Measurements from ENCODE around the gene TGFBR3L.
"Not testable (repeated sequence)": the region's sequence is repeated elsewhere in the genome, so short reads cannot be mapped to it uniquely, and the experiment has no call there.

TGFBR3L gene

GRCh38 chr19:7934766-7935165, 20.1 kb downstream of the TGFBR3L start:
- ATAC-seq (replicated peaks) (no peak), DNase-seq (no peak)
- peaks cover 65% of the 10 kb centered on the region for H3K36me3 Mint-ChIP-seq (ENCODE audit: insufficient read depth)
- no peak overlapping the region for H3K4me3 Mint-ChIP-seq
- H3K27me3 Mint-ChIP-seq: no peaks in the 10 kb centered on the region
- H3K4me1 Mint-ChIP-seq (ENCODE audit: low read depth in 2 of 2): peaks cover 0 to 4% of the 10 kb centered on the region in 2 donors
- no peaks in the 10 kb centered on the region for H3K9me3 Mint-ChIP-seq
- H3K27ac Mint-ChIP-seq: peak overlapping the region in 1 of 2 donors; percentile 31

GRCh38 chr19:7940841-7941240, 26.2 kb downstream of the TGFBR3L start:
- ATAC-seq (replicated peaks) (no peak), DNase-seq (no peak)
- no peak overlapping the region for H3K27ac Mint-ChIP-seq
- H3K36me3 Mint-ChIP-seq (ENCODE audit: insufficient read depth): peaks cover 61% of the 10 kb centered on the region
- H3K9me3 Mint-ChIP-seq: no peaks in the 10 kb centered on the region
- no peak overlapping the region for H3K4me3 Mint-ChIP-seq
- peaks cover 22 to 24% of the 10 kb centered on the region in 2 donors for H3K4me1 Mint-ChIP-seq (ENCODE audit: low read depth in 2 of 2)
- H3K27me3 Mint-ChIP-seq: no peaks in the 10 kb centered on the region

DNA sequence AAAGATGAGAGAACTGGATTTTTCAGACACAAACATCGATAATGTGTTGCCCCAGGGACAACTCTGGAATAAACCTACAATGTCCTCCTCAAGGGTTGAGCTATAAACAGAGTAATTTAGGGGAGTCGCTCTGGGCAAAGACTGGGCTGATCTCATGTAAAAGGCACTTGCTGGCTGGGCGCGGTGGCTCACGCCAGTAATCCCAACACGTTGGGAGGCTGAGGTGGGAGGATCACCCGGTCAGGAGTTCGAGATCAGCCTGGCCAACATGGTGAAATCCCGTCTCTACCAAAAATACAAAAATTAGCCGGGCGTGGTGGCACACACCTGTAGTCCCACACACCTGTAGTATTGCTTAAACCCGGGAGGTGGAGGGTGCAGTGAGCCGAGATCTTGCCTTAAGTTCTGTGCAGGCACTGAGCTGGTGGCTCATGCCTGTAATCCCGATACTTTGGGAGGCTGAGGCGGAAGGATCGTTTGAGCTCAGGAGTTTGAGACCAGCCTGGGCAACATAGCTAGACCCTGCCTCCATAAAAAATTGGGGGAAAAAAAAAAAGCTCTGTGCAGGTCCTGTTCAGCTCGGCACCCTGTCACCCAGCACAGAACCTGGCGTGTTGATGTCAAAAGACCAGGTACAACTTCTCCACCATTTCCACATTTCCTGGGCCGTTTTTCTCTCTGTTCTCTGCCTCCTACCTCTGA, 27.4 kb downstream of the TGFBR3L start:
- Mint-ChIP-seq H3K9me3 (no peaks in the 10 kb centered on the region), H3K27ac (no peak overlapping the region), H3K4me1 (ENCODE audit: low read depth in 2 of 2) (peaks cover 22 to 24% of the 10 kb centered on the region in 2 donors), H3K27me3 (no peaks in the 10 kb centered on the region), H3K36me3 (ENCODE audit: insufficient read depth) (peaks cover 49% of the 10 kb centered on the region), H3K4me3 (peak overlapping the region; percentile 92 to 94)
- ATAC-seq (replicated peaks) (no peak), DNase-seq (no peak)

DNA sequence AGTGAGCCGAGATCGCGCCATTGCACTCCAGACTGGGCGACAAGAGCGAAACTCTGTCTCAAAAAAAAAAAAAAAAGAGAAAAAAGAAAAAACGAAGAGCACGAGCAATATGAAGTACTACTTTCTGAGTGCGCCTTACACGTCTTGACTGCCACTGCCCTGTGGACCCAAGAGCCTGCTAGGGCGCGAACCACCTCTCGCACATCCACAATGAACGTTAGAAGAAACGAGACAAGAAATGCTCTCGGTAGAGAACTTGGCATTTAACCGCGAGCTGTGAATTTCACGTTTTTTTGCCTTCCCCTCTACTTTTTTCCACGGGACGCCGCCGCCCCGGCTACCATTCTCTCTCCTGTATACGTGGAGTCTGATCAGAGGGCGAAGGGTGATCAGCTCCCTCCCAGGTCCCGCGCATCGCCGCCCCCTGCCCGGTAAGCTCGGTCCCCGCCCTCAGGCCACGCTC, 28.4 kb downstream of the TGFBR3L start:
- H3K27me3 Mint-ChIP-seq: no peaks in the 10 kb centered on the region
- H3K9me3 Mint-ChIP-seq: no peaks in the 10 kb centered on the region
- H3K36me3 Mint-ChIP-seq (ENCODE audit: insufficient read depth): peaks cover 40% of the 10 kb centered on the region
- peak overlapping the region; percentile 92 to 94 for H3K4me3 Mint-ChIP-seq
- peak overlapping the region; percentile 95 to 98 for H3K27ac Mint-ChIP-seq
- ATAC-seq (replicated peaks) (no peak), DNase-seq (no peak)
- peaks cover 22 to 24% of the 10 kb centered on the region in 2 donors for H3K4me1 Mint-ChIP-seq (ENCODE audit: low read depth in 2 of 2)

DNA sequence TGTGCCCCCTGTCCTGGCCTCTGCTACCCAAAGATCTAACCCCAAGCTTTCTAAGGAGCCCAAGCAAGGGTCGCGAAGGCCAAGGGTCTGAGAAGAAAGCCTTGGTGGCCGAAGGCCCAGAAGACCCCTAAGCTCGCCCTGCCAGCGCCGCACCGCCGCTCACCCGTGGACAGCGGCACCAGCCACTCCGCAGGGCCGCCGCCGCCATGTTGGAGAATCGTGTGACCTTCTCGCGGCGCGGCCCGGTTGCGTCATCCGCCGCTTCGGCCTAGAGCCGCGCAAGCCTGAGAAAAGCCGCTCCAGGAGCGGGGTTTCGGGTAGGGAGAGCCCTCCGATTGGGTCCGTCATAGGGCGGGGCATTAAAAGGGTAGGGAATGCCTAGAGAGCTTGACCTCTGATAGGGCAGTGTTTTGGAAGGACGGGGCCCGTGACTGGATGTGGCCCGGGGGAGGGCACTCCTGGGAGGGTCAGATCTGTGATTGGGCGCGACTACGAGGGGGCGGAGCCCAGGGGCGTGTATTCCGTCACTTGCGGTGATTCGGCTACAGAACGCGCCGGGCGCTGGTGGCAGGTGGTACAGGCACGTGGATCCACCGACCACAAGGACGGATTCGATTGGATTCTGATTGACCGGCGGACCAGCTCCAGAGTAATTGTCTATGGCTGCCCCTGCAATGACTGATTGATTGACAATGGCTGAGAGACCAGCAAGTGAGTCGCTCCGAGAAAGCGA, 29.0 kb downstream of the TGFBR3L start, which contains the start of gene TIMM44:
Gene TIMM44 (minus strand): TSS at position 223 of the 733 bp plus-strand sequence. CDS start 15 bp downstream, at position 208.
- no peaks in the 10 kb centered on the region for H3K9me3 Mint-ChIP-seq
- H3K4me3 Mint-ChIP-seq: peak within 1 kb of the TSS; percentile 92 to 94
- peaks cover 22 to 24% of the 10 kb centered on the region in 2 donors for H3K4me1 Mint-ChIP-seq (ENCODE audit: low read depth in 2 of 2)
- H3K27me3 Mint-ChIP-seq: no peaks in the 10 kb centered on the region
- DNase-seq: peak; percentile 97 to 98 (median 97)
- peaks cover 39% of the 10 kb centered on the region for H3K36me3 Mint-ChIP-seq (ENCODE audit: insufficient read depth)
- ATAC-seq (replicated peaks): peak; percentile 91
- peak within 1 kb of the TSS; percentile 95 to 98 for H3K27ac Mint-ChIP-seq

- Mint-ChIP-seq H3K4me1 (ENCODE audit: low read depth in 2 of 2) (peaks cover 21 to 22% of the 10 kb centered on the region in 2 donors), H3K27ac (peak overlapping the region; percentile 95 to 98), H3K4me3 (peak overlapping the region; percentile 92 to 94), H3K27me3 (no peaks in the 10 kb centered on the region), H3K36me3 (ENCODE audit: insufficient read depth) (peaks cover 36% of the 10 kb centered on the region), H3K9me3 (no peaks in the 10 kb centered on the region)
- ATAC-seq (replicated peaks) (peak; percentile 41), DNase-seq (peak; percentile 81 to 84 (median 83))
These were observed 29.6 kb downstream of the TGFBR3L start for GRCh38 chr19:7944177-7944761.

GRCh38 chr19:7947939-7948338, 33.3 kb downstream of the TGFBR3L start:
- H3K27ac Mint-ChIP-seq: no peak overlapping the region
- H3K9me3 Mint-ChIP-seq: no peaks in the 10 kb centered on the region
- DNase-seq: no peak
- no peaks in the 10 kb centered on the region for H3K27me3 Mint-ChIP-seq
- H3K36me3 Mint-ChIP-seq (ENCODE audit: insufficient read depth): peaks cover 13% of the 10 kb centered on the region
- H3K4me1 Mint-ChIP-seq (ENCODE audit: low read depth in 2 of 2): peaks cover 12% of the 10 kb centered on the region in 2 donors
- no peak for ATAC-seq (replicated peaks)
- H3K4me3 Mint-ChIP-seq: no peak overlapping the region

- Mint-ChIP-seq H3K27ac (no peak overlapping the region), H3K9me3 (no peaks in the 10 kb centered on the region), H3K36me3 (ENCODE audit: insufficient read depth) (peaks cover 2% of the 10 kb centered on the region), H3K4me1 (ENCODE audit: low read depth in 2 of 2) (peaks cover 0 to 3% of the 10 kb centered on the region in 2 donors), H3K4me3 (no peak overlapping the region), H3K27me3 (no peaks in the 10 kb centered on the region)
- DNase-seq: no peak
- no peak for ATAC-seq (replicated peaks)
These were observed 38.4 kb downstream of the TGFBR3L start for GRCh38 chr19:7953060-7953459.

DNA sequence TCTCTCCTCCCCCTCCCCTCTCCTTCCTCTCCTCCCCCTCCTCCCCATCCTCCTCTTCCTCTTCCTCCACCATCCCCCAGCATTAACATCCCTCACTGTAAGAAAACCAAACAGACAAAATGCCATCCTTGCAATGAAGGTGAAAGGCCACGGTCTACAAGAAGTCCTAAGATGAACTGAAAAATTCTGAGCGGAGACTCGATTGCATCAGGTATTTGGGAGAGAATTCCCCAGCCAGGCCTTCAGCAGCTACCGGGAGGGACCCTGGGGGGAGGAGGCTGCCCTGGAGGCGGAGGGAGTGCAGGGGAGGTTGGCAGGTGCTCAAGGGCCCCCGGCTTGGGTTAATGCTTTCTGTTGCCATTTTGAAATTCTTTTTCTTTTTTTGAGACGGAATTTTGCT, 38.9 kb downstream of the TGFBR3L start:
- Mint-ChIP-seq H3K27me3 (no peaks in the 10 kb centered on the region), H3K27ac (no peak overlapping the region), H3K4me1 (ENCODE audit: low read depth in 2 of 2) (peaks cover 0 to 3% of the 10 kb centered on the region in 2 donors), H3K4me3 (no peak overlapping the region), H3K9me3 (no peaks in the 10 kb centered on the region), H3K36me3 (ENCODE audit: insufficient read depth) (peaks cover 3% of the 10 kb centered on the region)
- ATAC-seq (replicated peaks) (no peak), DNase-seq (no peak)

DNA sequence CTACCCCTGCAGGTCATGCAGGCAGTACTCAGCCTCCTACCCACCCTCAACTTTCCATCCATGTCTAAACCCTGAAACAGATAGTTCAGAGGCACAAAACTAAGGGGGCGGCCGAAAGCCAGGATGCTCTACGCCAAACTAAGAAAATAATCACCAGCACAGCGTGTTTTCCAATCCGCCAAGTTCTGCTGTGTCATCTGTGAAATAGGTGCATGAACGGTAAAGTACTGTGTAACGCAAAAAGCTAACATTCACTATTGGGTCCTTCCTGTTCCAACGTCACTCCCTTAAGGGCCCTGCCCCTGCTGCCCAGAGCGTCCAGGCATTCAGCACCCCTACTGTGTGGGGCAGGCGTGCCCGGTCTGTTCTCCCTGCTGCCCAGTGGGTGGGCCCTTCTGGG, 41.1 kb downstream of the TGFBR3L start:
- no peak for DNase-seq

DNA sequence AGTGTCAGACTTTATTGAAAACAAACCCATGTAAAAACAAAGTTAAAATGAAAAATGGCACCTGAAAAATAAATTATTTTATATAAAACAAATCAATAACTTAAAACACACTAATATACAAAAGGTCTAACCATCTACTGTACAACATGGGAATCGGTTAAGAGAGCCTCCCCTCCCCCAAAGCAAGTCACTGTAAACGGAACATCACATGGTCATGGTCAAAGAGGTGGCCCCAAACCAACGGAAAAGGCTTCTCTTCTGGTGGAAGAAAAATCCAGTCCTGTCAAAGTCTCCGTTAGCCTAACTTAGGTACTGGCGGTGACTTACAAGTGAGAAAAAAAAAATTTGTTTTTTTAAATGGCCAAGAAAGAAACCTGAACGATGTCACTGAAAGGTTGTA, 44.6 kb downstream of the TGFBR3L start:
- no peaks in the 10 kb centered on the region for H3K9me3 Mint-ChIP-seq
- H3K36me3 Mint-ChIP-seq (ENCODE audit: insufficient read depth): peaks cover 25% of the 10 kb centered on the region
- no peak overlapping the region for H3K27ac Mint-ChIP-seq
- peaks cover 0 to 3% of the 10 kb centered on the region in 2 donors for H3K4me1 Mint-ChIP-seq (ENCODE audit: low read depth in 2 of 2)
- ATAC-seq (replicated peaks) (no peak), DNase-seq (no peak)
- H3K27me3 Mint-ChIP-seq: no peaks in the 10 kb centered on the region
- no peak overlapping the region for H3K4me3 Mint-ChIP-seq

More for the DNA sequence above, 41.1 kb downstream of the TGFBR3L start:
- Mint-ChIP-seq H3K36me3 (ENCODE audit: insufficient read depth) (peaks cover 3% of the 10 kb centered on the region), H3K27ac (no peak overlapping the region), H3K4me1 (ENCODE audit: low read depth in 2 of 2) (peaks cover 0 to 3% of the 10 kb centered on the region in 2 donors), H3K9me3 (no peaks in the 10 kb centered on the region), H3K4me3 (no peak overlapping the region), H3K27me3 (no peaks in the 10 kb centered on the region)
- ATAC-seq (replicated peaks): no peak

DNA sequence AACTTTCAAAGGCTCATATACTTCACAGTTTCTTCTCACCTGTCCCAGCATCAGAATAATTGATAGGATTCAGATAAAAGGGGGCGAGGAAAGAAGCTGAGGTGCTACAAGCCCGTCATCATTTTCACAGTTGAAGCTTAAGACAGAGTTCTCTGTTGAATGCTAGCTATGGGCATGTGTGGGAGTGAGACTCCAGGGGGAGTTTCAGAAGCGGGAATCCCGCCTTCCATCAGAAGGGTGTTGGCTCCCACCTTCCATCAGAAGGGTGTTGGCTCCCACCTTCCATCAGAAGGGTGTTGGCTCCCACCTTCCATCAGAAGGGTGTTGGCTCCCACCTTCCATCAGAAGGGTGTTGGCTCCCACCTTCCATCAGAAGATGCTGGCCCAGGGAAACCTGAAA, 46.5 kb downstream of the TGFBR3L start:
- ATAC-seq (replicated peaks); H3K9me3 Mint-ChIP-seq; H3K27ac Mint-ChIP-seq; H3K4me1 Mint-ChIP-seq (ENCODE audit: low read depth in 2 of 2); H3K27me3 Mint-ChIP-seq; DNase-seq; H3K4me3 Mint-ChIP-seq: not testable (repeated sequence)
- peaks cover 30% of the 10 kb centered on the region for H3K36me3 Mint-ChIP-seq (ENCODE audit: insufficient read depth)

DNA sequence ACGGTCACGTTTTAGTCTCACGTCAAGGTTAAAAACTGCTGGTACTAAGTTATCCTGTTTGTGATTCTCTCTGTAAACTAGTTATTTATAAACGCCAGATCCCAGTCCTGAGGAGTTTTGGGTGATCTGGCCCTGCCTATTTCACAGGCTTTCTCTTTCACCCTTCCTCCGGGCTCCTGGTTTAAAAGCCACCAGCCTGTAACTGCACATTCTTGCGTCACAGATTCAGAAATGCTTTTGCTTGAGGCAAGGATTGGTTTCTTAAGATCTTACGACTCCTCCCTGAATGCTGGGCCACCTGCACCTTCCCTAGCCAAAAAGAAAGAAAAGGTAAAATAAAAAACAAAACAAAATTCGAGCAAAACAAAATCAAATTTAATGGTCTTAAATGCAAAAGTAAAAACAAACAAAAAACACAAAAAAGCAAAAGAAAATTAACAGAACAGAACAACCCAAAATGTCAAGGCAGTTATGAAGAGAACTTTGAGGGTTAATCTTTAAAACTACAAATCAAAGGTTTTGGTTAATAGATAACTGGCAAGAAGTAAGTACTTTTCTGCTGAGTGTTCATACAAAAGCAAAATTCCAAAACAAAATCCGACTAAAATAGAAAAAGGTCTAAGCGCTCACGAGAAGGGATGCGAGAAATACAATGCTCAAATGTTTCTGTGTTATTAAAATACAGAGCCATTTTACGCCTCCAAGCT, 47.4 kb downstream of the TGFBR3L start:
- Mint-ChIP-seq H3K4me1 (ENCODE audit: low read depth in 2 of 2) (peaks cover 0 to under 1% of the 10 kb centered on the region in 2 donors), H3K36me3 (ENCODE audit: insufficient read depth) (peaks cover 36% of the 10 kb centered on the region), H3K27ac (no peak overlapping the region), H3K4me3 (no peak overlapping the region), H3K27me3 (no peaks in the 10 kb centered on the region), H3K9me3 (no peaks in the 10 kb centered on the region)
- ATAC-seq (replicated peaks) (no peak), DNase-seq (no peak)

All from effector memory CD8-positive, alpha-beta T cell (primary cell).